Right renal pelvis (tissue), 4 donors: ENCODE results near the gene SSPN. TPM values are rescaled to one million over a fixed set of nuclear protein-coding genes. Genes with fewer than 3 reads are reported as not detected.

ENCODE experiments used
- DNase-seq, 4 donors: peaks; one replicate each; pipeline ENCODE4 v3.0.0-alpha.2; 2013; ENCODE audit warnings: low read depth in 4 of 4, low spot score in 3 of 4, missing footprints in 1 of 4
- polyA plus RNA-seq, 4 donors: library from polyadenylated mRNA; unstranded; fragments of 120-200 nt; gene quantifications; one replicate each; pipeline ENCODE4 v1.2.1, GENCODE V29; 2013; ENCODE audit not compliant: insufficient read length in 4 of 4

Gene SSPN
- polyA plus RNA-seq, 4 donors: 12.9 to 16.9 (median 15.8) TPM

GRCh38 chr12:26280869-26281268 is 85.5 kb downstream of the SSPN start:
- no peak for DNase-seq

DNA sequence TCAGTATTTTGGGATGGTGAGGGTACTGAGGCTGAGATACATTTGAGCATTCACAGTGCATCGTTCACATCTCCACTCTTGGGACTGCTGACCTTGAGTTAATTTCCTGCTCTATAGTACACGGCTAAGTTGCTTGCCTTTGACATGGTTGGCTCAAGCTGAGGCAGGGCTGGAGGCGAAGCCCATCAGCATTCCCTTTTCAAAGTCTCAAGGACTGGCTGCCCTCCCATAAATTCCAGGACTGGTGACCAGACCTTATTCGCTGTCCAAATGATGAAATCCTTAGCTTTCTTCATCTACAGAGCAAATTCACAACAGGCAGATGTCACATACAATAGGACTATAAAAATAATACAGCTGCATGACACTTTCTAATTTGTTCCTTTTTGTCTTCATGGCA is 85.9 kb downstream of the SSPN start:
- DNase-seq: no peak

GRCh38 chr12:26282339-26282940 is 87.1 kb downstream of the SSPN start:
- no peak for DNase-seq

- no peak for DNase-seq
These were observed 87.7 kb downstream of the SSPN start for GRCh38 chr12:26283046-26283445.

DNA sequence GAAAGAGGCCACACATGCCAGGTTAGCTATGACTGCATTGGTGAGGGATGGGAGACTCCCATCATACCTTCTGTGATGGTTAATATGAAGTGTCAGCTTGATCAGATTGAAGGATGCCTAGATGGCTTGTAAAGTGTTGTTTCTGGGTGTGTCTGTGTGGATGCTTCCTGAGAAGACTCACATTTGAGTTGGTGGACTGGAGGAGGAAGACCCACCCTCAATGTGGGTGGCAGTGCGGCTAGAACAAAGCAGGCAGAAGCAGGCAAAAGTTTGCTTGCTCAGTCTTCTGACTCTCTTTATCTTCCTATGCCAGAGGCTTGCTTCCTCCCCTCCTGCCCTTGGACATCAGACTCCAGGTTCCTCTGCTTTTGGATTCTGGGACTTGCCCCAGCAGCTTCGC is 88.2 kb downstream of the SSPN start:
- DNase-seq: no peak

DNA sequence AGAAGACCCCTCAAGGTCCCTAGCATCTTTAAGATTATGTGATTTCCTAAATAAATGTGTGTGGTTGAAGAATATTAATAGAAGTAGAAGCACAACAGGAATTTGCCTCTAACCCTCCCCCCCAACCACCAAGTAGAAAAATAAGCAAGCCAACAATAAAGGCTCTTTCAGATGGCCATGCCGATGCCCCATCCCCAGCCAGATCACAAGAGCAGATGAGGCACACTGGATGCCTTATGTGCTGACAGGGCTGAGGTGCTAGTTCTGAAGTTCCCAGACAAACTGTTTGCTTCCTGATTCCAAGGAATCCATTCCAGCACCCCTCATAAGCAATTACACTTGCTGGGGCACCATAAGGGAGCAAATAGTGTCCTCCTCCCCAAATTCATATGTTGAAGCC is 90.0 kb downstream of the SSPN start:
- DNase-seq: no peak

GRCh38 chr12:26286186-26286585 is 90.8 kb downstream of the SSPN start:
- no peak for DNase-seq

DNA sequence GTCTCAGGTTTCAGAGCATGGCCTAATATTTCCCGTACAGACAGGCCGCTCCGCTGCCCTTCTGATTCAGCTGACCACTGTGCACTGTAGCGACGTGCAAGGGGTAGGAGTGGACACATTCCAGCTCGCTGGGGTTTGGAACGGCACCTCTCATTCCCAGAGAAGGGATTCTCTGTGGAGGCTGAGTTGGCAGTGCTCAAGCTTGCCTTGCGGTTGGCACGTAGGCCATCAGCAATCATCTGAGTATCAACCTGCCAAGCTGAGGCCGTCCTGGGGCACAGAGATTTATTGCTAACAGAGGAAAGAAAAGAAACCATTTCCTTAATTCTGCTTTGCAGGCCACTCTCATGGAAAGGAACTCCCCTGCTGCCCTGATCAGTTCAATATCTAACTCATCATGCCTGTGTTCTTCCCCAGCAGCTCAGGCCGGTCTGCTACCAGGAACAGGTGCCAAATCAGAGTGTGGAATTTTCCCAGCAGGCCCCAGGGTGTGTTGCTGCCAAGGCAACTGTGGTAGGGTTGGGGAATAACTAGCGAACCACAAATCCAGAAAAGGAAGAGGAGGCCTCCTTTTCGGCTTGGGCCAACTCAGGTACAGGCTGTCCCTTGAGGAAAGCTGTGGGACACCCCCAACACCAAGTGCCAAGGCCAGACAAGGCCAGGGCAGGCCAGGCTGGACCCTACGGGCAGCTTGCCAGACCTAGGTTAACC is 92.5 kb downstream of the SSPN start:
- no peak for DNase-seq

- no peak for DNase-seq
These were observed 95.2 kb downstream of the SSPN start for GRCh38 chr12:26290565-26290964.

DNA sequence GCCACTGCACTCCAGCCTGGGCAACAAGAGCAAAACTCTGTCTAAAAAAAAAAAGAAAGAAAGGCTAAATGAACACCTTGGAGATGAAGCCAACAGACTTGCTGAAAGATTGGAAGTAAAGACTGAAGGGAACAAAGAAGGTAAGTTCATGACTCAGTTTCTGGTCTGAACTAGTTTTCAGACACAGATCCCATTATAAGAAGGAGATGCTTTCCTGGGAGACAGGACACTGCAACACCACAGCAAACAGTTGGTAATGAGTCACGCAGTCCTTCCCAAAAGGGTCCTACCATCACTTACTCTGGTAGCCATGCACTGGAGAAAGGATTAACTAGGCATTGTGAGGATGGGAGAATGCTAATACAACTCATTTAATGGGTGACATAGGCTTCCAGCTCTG is 97.2 kb downstream of the SSPN start:
- no peak for DNase-seq

DNA sequence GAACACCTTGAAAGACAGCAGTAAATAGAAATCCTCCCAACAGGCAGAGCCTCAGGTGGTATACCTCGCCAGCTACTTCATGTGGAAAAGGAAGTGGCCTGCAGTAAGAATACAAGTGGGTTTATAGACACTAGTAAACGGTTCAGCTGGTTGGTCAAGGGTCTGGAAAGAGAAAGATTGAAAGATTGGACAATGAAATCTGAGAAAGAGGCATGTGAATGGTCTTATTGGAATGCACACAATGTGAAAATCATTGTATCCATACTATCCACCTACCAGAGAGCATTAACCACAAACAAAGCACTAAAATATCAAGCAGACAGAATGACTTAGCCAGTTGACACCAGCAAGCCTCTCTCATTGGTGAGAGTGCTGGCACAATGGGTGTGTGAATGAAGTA is 98.2 kb downstream of the SSPN start:
- DNase-seq: no peak

DNA sequence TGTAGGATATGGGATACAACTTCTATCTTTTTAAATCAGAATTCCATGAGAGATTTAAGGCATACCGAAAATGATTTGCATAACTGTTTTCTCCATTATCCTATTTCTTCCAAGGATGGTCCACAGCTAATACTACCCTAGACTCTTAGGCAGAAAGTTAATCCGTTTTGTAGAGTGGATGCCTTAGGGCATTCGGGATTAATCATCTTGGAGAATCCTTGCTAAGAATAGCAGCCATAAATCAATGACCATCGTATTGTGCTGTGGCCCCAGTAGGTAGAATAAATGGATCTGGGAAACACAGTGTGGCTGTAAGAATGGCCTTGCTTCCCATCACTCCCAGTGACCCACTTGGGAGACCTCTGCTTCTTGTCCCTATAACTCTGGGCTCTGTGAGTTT is 99.6 kb downstream of the SSPN start:
- no peak for DNase-seq

DNA sequence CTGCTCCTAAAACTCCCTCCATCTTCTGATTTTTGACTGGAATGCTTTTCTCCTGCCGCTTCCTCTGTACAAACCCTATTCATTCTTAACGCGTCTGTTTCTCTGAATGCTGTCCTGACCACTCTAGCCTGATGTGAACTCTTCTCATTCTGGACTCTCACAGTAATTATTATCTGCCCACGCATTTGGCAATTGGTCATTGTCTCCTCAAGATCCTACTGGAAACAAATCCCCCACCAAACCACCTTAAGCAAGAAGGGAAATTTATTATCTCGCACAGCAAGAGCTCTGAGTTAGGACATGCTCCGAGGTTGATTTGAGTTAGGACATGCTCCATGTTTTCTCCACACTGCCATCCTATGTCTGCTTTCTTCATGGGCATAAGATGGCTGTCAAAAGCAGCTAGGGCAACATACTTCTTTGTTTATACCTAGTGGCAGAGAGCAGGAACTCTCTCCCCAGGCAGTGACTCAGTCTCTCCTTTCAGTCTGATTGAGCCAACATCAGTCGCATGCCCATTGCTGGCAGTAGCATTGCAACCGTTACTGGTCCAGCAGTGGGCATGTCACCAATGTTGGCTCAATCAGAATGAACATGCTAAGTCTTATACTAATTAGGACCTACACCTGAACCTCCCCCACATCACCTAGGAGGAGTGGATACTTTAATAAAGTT is 102.2 kb downstream of the SSPN start:
- DNase-seq: no peak

DNA sequence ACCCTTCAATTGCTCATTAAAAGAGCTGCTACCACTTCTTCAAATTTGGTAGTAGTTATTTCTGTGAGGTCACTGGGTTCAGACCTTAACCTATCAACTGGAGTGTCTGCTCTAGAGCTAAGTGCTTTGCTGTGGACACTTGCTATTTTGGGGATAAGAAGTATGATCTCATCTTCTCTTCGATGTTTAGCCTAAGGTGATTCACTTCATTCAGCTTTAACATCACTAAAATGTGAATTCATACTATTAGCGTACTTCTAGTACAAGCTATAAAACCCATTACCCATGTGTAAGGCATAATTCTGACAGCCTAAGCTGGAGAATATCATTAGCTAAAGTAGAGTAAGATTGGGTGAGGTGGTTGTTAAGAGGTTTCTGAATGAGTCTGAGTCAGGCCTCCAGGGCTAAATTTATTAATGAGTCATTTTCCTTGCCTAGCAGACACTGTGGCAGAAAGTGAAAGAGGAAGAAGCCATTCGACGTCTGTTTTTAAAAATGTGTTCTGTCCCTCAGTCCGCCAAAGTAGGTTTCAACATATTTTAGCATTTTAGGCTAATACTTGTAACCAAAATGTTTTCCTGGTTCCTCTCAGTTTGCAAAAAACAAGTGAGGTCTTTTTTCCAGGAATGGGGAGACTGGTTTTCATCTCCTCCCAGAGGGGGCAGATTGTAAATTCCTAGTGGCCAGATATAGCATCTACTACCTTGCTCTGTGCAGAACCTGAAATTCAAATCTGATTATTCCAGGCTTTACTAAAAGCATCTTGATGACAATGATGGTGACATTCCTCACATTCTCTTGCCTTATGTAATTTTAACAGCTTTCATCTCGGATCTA is 103.6 kb downstream of the SSPN start:
- DNase-seq: no peak

DNA sequence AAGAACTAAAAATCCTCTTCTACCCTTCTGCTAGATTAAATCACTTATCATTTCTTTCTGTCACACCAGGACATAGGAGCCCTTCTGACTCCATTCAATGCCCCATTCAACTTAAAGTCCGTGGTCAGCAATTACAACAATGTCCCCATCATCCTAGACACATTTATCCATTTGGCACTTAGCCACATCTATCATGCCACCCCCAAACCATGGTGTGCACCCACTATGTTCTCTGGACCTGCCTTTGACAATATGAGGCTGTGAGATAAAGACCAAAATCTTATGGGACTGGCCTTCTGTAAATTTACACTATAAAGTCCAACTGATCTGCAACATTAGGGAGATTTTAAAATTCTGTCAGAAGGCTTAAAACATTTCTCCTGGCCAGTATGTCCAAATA is 104.4 kb downstream of the SSPN start:
- no peak for DNase-seq

Other genes starting within 250 kb of the SSPN start
- gene RASSF8, start 236.9 kb upstream of the SSPN start, polyA plus RNA-seq: 10 to 100 TPM; 59.5 to 85.8 (median 69.3) TPM
- 1 to 10 TPM; 1.0 to 7.3 (median 2.2) TPM for gene BHLHE41, start 70.5 kb upstream of the SSPN start, polyA plus RNA-seq